Measurements from ENCODE around the gene NAV2. TPM values are rescaled to one million over a fixed set of nuclear protein-coding genes. Genes with fewer than 3 reads are reported as not detected.

Gene NAV2
- total RNA-seq, 2 experiments from 2014 or later: 2.9 to 4.1 TPM

DNA sequence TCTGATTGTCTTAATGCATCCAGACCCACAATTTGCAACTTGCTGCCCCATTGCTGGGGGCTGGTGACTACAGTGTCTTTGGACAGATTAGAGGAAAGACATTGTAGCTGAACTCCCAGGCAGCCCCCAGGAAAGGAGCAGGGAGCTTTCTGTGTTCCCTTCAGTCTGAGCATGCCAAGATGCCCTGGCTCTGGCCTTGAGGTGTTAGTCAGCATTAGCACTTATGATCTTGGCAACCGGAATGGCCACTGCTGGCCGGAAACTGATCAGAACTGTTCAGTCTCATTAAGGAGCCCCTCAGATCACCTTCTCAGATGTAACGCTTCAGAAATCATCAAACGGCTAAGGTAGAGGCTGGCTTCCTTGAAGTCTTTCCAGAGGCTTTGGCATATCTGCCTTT, 195.2 kb downstream of the NAV2 start:
- Mint-ChIP-seq H3K9me3 (no peaks in the 10 kb centered on the region), H3K4me3 (no peak overlapping the region), H3K4me1 (no peaks in the 10 kb centered on the region), H3K36me3 (no peaks in the 10 kb centered on the region), H3K27ac (no peak overlapping the region), H3K27me3 (peaks cover 4% of the 10 kb centered on the region)
- POLR2A ChIA-PET: no interaction called here
- DNase-seq: no peak
- ATAC-seq (ENCODE audit: low read depth): no peak

DNA sequence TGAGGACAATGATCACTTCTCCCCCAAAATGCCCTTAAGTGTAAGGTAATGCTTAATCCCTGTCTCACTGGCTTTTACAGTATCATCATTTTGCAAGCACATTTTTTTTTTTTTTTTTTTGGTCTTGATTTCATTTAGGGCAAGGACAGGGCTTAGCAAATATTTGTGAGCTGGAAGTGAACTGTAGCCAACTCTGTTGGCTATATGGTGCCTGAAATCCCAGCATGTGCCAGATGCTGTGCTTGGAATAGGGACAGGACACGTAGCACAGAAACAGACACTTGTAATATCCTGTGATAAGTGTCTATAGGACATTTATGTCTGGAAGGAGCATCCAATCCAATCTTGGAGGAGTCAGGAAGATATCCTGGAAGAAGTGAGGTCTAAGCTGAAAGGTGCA, 198.3 kb downstream of the NAV2 start:
- H3K36me3 Mint-ChIP-seq: no peaks in the 10 kb centered on the region
- no peaks in the 10 kb centered on the region for H3K9me3 Mint-ChIP-seq
- no peak for DNase-seq
- POLR2A ChIA-PET: no interaction called here
- ATAC-seq (ENCODE audit: low read depth): no peak
- H3K27me3 Mint-ChIP-seq: peaks cover 6% of the 10 kb centered on the region
- H3K27ac Mint-ChIP-seq: no peak overlapping the region
- no peaks in the 10 kb centered on the region for H3K4me1 Mint-ChIP-seq
- H3K4me3 Mint-ChIP-seq: no peak overlapping the region

DNA sequence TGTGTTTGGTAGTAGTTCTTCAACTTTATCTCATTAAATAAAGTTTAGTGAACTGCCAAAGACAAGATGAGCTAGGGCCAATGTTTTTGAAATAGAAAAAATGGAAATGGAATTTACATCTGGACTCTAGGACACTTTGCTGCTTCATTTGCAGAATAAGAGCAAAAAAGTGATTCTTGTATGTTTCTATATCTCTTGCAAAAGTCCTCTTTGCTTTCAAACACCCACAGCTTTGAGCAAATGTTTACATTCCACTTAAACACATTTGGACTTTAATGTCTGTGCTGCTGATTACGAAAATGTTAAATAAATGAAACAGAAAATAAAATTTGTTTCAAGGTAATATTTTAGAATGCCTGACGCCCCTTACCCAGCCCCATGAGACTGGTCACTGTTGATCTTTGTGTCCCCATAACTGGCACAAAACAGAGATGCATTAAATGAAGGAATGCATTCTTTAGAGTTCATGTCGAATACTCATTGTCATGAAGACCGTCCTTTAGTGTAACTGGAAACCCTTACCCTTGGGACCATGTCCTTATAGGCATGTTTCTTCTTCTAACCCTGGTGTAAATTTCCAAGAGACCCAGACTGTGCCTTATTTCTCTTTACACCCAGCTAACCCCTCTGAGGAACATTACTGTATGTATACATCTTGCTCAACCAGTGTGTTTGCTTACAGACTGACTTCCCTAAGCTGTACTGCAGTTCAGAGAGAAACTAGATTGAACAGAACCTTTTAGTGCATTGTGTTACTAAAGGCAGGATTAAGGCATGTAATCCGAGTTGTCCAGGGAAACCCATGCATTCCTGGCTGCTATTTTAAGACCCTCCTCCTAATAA, 199.7 kb downstream of the NAV2 start:
- Mint-ChIP-seq H3K9me3 (no peaks in the 10 kb centered on the region), H3K4me3 (no peak overlapping the region), H3K36me3 (no peaks in the 10 kb centered on the region), H3K27me3 (peaks cover 8% of the 10 kb centered on the region), H3K4me1 (no peaks in the 10 kb centered on the region), H3K27ac (no peak overlapping the region)
- no peak for ATAC-seq (ENCODE audit: low read depth)
- no peak for DNase-seq
- POLR2A ChIA-PET: no interaction called here

DNA sequence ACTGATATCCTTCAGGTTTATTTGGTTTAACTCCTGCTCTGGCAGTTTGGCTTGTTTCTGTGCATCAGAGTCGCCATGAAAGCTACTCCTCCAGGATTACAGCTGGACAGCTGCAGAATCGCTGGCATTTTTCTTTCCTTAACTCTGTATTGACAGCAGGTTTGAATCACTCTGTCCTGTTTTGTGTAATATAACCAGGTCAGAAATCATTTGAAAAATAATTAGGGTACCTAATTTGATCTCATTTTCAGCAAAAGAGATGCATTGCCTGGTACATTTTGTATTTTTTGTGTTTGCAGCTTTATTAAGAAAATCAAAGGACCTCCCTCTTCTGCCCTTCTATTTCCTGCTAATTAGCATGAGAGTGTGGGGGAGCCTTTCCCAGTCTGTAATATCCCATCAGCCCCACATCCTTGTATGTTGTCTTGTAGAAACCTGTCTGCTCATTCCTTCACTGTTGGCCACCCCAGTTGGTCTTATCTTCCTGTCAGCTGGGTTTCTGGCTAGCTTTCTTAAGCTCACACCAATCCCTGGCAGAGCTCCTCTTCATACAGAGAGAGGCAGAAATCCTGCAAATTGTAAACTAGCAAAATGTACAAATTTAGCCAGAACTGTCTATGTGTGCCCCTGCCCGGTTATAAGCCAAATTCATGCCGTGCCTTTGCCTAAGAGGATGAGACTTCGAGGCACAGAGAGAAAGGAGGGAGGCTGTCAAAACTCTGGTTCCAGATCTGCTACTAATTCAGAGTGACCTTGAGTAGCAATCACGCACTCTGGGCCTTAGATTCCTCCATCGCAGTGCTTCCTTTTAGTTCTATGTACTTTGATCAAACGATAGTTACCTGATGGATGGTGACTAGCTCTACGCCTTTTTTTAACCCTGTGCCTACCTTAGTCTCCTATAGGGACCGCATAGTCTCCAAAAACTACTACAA, 200.6 kb downstream of the NAV2 start:
- no peak overlapping the region for H3K4me3 Mint-ChIP-seq
- no peaks in the 10 kb centered on the region for H3K4me1 Mint-ChIP-seq
- DNase-seq: no peak
- H3K36me3 Mint-ChIP-seq: no peaks in the 10 kb centered on the region
- POLR2A ChIA-PET: no interaction called here
- H3K27me3 Mint-ChIP-seq: peaks cover 8% of the 10 kb centered on the region
- no peak for ATAC-seq (ENCODE audit: low read depth)
- H3K9me3 Mint-ChIP-seq: no peaks in the 10 kb centered on the region
- no peak overlapping the region for H3K27ac Mint-ChIP-seq

DNA sequence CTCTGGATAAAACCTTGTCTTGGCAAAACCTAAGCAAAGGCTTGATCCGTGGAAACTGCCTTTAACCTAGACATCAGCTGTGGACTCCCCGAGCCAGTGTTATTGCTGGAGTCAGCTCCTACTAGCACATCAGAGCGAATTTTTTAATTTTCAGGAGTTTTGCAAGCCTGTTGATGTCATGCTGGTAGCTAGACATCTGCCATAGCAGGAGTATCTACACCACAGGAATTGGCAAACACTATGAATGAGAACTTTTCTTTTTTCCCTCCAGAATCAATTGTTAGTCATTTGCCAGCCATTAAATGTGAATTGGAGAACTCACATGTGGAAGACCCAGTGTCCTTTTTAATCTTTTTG, 201.2 kb downstream of the NAV2 start:
- H3K4me1 Mint-ChIP-seq: no peaks in the 10 kb centered on the region
- H3K4me3 Mint-ChIP-seq: no peak overlapping the region
- no peak for ATAC-seq (ENCODE audit: low read depth)
- no peaks in the 10 kb centered on the region for H3K9me3 Mint-ChIP-seq
- POLR2A ChIA-PET: no interaction called here
- no peak for DNase-seq
- no peaks in the 10 kb centered on the region for H3K36me3 Mint-ChIP-seq
- H3K27ac Mint-ChIP-seq: no peak overlapping the region
- peaks cover 8% of the 10 kb centered on the region for H3K27me3 Mint-ChIP-seq

DNA sequence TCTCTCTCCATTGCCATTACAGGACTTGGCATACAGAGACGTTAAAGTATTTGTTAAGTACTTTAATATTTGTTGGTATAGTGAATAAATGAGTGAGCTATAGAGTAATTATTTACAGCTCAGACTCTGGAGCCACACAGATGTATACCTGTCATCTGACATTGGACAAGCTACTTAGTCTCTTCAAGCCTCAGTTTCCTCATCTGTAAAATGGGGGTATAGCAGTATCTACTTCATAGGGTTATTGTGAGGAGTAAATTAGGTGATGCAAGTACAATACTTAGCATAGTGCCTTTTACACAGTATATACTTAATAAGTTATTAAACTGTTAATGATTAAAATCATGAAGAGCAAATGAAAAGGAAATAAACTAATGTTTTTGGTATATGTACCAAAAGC, 203.2 kb downstream of the NAV2 start:
- no peak overlapping the region for H3K27ac Mint-ChIP-seq
- H3K4me1 Mint-ChIP-seq: no peaks in the 10 kb centered on the region
- DNase-seq (no peak), ATAC-seq (ENCODE audit: low read depth) (no peak)
- H3K4me3 Mint-ChIP-seq: no peak overlapping the region
- POLR2A ChIA-PET: no interaction called here
- H3K9me3 Mint-ChIP-seq: no peaks in the 10 kb centered on the region
- peaks cover 8% of the 10 kb centered on the region for H3K27me3 Mint-ChIP-seq
- H3K36me3 Mint-ChIP-seq: no peaks in the 10 kb centered on the region

DNA sequence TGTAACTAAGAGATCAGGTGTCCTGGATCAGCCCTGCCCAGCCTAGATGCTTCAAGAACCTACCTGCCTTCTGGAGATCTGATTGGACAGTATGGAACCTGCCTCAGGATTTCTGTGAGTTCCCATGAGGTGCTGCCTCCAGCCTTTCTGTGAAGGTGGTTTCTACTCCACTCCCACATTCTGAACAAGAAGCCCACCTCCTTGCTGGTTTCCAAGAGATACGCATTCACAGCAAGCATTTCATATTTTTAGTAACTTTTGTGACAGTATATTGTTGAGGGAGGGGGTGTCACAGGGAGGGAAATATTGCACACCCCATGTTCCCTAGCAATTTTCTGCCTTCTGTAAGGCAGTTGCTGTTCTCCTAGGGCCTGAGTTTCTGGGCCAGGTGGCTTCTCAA, 204.4 kb downstream of the NAV2 start:
- H3K4me1 Mint-ChIP-seq: no peaks in the 10 kb centered on the region
- no peak overlapping the region for H3K27ac Mint-ChIP-seq
- DNase-seq (no peak), ATAC-seq (ENCODE audit: low read depth) (no peak)
- no peaks in the 10 kb centered on the region for H3K36me3 Mint-ChIP-seq
- peaks cover 10% of the 10 kb centered on the region for H3K27me3 Mint-ChIP-seq
- H3K9me3 Mint-ChIP-seq: no peaks in the 10 kb centered on the region
- POLR2A ChIA-PET: no interaction called here
- H3K4me3 Mint-ChIP-seq: no peak overlapping the region

DNA sequence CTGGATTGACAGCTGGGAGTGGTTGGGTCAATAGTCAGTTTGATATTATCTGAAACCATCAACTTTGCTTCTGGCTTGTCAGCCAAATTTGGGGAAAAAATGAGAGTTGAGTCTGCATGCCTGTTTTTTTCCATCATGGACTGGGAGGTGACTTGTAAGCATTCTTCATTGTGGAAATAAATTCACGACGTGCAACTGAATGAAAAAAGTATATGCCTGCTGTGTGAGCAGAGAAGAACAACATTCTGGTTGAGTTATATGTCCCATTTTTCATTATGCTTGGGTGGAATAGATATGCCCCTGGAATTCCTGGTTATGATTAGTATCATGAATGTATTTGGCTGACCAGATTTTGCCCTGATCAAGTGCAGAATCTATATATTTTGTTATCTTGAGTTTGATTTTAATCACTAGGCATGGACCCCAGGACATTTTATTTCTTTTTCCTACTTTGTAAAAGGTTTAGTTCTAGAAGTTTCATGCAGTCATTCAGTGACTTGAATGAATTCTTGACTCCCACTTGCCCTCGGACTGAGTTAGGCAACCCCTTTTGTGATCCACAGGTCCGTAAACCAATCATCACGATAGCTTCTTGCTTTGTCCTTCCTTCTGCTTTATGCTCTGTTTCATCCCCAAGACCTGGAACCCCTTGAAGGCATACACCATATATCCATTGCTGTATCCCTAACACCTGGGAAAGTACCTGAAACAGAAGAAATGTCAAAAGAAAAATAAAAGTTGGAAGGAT, 205.8 kb downstream of the NAV2 start:
- peaks cover 15% of the 10 kb centered on the region for H3K27me3 Mint-ChIP-seq
- no peaks in the 10 kb centered on the region for H3K4me1 Mint-ChIP-seq
- no peak overlapping the region for H3K4me3 Mint-ChIP-seq
- no peaks in the 10 kb centered on the region for H3K36me3 Mint-ChIP-seq
- DNase-seq (no peak), ATAC-seq (ENCODE audit: low read depth) (no peak)
- no peak overlapping the region for H3K27ac Mint-ChIP-seq
- POLR2A ChIA-PET: no interaction called here
- no peaks in the 10 kb centered on the region for H3K9me3 Mint-ChIP-seq

DNA sequence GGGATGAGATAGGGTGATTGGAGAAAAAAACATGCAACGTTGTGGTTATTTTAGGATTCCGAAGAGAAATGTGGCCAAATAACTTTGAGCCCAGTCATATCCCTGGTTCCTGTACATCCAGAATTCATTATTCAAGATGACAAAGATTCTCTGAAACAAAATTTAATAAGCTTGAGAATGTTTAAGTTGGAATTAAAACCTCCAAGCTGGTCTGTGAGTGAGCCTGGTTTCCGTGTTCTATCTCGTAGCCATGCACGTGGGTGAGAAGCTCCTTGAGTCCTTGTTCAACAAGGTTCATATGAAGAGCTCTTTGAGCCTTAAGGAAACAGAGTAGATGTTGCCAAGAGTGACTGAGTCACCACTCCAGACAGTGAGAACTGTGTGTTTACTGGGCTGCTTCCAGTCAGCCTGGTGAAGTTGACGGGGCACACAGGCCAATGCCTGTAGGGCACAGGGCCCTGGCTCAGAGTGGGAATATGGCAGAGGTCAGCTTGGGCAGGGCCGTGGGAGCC, 206.5 kb downstream of the NAV2 start:
- POLR2A ChIA-PET: no interaction called here
- H3K4me3 Mint-ChIP-seq: no peak overlapping the region
- no peaks in the 10 kb centered on the region for H3K9me3 Mint-ChIP-seq
- H3K36me3 Mint-ChIP-seq: no peaks in the 10 kb centered on the region
- no peaks in the 10 kb centered on the region for H3K4me1 Mint-ChIP-seq
- DNase-seq (no peak), ATAC-seq (ENCODE audit: low read depth) (no peak)
- H3K27ac Mint-ChIP-seq: no peak overlapping the region
- peaks cover 17% of the 10 kb centered on the region for H3K27me3 Mint-ChIP-seq

DNA sequence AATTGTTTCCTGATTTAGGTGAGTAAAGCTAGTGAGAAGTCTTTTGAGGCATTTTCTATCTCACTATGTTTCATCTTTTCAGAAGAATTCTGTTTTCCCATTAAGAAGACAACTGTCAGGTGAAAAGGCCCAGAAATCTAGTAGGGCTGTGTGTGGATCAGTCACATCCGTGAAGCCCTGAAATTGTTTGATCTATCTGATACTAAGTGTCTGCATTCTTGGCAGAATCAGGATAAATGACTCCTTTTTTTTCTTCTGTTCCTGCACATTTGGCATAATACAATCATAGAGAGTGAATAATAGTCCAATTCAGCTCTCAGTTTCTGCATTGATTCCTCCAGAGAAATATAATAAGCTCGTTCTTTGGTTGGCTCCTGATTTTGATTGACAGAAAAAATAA, 208.3 kb downstream of the NAV2 start:
- Mint-ChIP-seq H3K36me3 (no peaks in the 10 kb centered on the region), H3K9me3 (no peaks in the 10 kb centered on the region), H3K27ac (no peak overlapping the region), H3K4me1 (no peaks in the 10 kb centered on the region), H3K4me3 (no peak overlapping the region), H3K27me3 (peaks cover 22% of the 10 kb centered on the region)
- POLR2A ChIA-PET: no interaction called here
- ATAC-seq (ENCODE audit: low read depth): no peak
- DNase-seq: no peak

DNA sequence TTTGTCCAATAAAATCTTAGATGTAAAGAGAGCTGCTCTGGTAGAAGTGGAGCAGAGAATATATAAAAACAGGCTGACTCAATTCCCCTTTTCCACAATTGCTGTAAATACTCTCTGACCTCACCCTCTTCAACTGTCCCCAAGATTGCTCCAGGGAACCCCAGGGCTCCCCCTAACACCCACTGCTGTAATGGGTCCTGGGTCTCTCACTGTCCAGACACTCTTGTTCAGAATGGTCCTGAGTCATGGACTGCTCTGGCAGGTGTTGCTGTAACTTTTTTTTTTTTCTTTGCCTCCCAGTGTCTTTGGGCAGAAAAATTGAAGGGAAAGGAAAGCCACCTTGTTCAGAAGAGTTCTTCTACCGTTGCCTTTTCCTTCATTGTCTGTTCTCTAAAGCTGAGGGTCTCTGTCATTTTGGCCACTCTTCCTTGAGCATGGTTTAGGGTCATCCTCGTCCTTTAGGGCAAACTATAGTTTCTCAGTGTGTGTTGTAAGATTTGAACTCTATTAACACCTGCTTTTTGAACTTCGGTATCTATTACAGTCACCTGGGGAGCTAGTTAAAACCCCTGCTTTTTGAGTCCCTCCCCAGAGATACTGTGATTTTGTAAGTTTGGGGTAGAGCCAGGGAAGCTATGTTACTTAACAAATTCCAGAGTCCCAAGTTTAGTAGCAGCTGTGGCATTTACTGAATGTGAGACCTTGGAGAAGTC, 209.5 kb downstream of the NAV2 start:
- peaks cover 20% of the 10 kb centered on the region for H3K27me3 Mint-ChIP-seq
- H3K36me3 Mint-ChIP-seq: no peaks in the 10 kb centered on the region
- H3K9me3 Mint-ChIP-seq: no peaks in the 10 kb centered on the region
- H3K4me3 Mint-ChIP-seq: no peak overlapping the region
- DNase-seq (no peak), ATAC-seq (ENCODE audit: low read depth) (no peak)
- POLR2A ChIA-PET: no interaction called here
- no peaks in the 10 kb centered on the region for H3K4me1 Mint-ChIP-seq
- no peak overlapping the region for H3K27ac Mint-ChIP-seq

DNA sequence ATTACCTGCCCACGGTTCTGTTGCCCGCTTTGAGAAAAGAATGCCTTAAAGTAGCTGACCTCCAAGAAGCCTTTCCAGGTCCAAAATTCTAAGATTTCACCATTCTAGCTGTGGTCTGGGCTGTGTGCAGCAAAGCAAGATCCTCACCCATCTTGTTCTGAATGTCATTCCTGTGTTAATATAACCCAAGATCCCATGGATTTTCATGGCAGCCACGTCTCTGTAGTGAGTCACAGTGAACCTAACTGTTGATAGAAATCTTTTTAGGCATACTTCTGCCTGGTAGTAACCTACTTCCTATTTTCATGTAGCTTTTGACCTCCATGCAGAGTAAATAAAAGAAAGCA, 210.0 kb downstream of the NAV2 start:
- Mint-ChIP-seq H3K9me3 (no peaks in the 10 kb centered on the region), H3K36me3 (no peaks in the 10 kb centered on the region), H3K4me1 (no peaks in the 10 kb centered on the region), H3K27me3 (peaks cover 20% of the 10 kb centered on the region), H3K27ac (no peak overlapping the region), H3K4me3 (no peak overlapping the region)
- no peak for ATAC-seq (ENCODE audit: low read depth)
- POLR2A ChIA-PET: no interaction called here
- no peak for DNase-seq

DNA sequence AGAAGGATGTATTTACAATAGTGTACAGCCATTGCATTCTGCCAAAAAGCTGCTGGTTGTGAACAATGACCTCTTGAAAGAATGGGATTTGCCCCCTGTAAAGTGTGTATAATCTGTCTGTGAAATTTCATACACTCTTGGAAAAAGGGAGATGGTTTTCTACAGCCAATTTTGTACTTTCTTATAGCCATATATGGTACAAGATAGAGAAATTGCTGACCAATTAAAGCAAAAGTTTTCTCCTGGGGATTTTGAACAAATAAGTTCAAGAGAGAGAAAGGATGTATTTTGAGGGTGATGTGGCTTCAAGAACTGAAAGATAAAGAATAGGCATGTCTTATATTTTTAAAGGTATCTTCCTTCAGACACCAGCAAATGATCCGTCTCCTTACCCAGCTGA, 211.0 kb downstream of the NAV2 start:
- no peaks in the 10 kb centered on the region for H3K36me3 Mint-ChIP-seq
- no peak overlapping the region for H3K4me3 Mint-ChIP-seq
- no peak overlapping the region for H3K27ac Mint-ChIP-seq
- no peaks in the 10 kb centered on the region for H3K9me3 Mint-ChIP-seq
- ATAC-seq (ENCODE audit: low read depth): no peak
- H3K4me1 Mint-ChIP-seq: no peaks in the 10 kb centered on the region
- H3K27me3 Mint-ChIP-seq: peaks cover 20% of the 10 kb centered on the region
- DNase-seq: no peak
- POLR2A ChIA-PET: no interaction called here
